BLaER1 treated with 17β-estradiol and CSF1 and Interleukin-3, amounts not matched to agents 10 nM and 100 nM (cell line): Measurements from ENCODE around the gene FOXO4.

Experiments used
- H3K27ac ChIP-seq, 11 experiments: shearing (Covaris generic); formaldehyde crosslinking; 2 replicates each; pipeline ENCODE4 v1.8.1; 2022
- H3K27me3 ChIP-seq, 11 experiments: shearing (Covaris generic); formaldehyde crosslinking; 2 replicates each; pipeline ENCODE4 v1.8.1; 2022
- H3K36me3 ChIP-seq, 11 experiments: shearing (Covaris generic); formaldehyde crosslinking; 2 replicates each; pipeline ENCODE4 v1.8.1; 2022
- H3K4me1 ChIP-seq, 10 experiments: shearing (Covaris generic); formaldehyde crosslinking; 2 replicates each; pipeline ENCODE4 v1.8.1; 2022
- H3K4me2 ChIP-seq, 11 experiments: shearing (Covaris generic); formaldehyde crosslinking; 2 replicates each; pipeline ENCODE4 v1.8.1; 2022
- H3K4me3 ChIP-seq, 10 experiments: shearing (Covaris generic); formaldehyde crosslinking; 2 replicates each; pipeline ENCODE4 v1.8.1; 2022
- H3K9ac ChIP-seq, 11 experiments: shearing (Covaris generic); formaldehyde crosslinking; 2 replicates each; pipeline ENCODE4 v1.8.1; 2022
- H3K9me3 ChIP-seq, 11 experiments: shearing (Covaris generic); formaldehyde crosslinking; replicated peaks in 1 of 11; 2 replicates each; pipeline ENCODE4 v1.8.1; 2022
- H4K20me1 ChIP-seq, 11 experiments: shearing (Covaris generic); formaldehyde crosslinking; 2 replicates each; pipeline ENCODE4 v1.8.1; 2022
- Cebpa-rat ChIP-seq, 11 experiments: shearing (Covaris generic); IDR thresholded peaks; 2 replicates each; pipeline ENCODE4 v1.8.1; 2022

FOXO4 gene

DNA sequence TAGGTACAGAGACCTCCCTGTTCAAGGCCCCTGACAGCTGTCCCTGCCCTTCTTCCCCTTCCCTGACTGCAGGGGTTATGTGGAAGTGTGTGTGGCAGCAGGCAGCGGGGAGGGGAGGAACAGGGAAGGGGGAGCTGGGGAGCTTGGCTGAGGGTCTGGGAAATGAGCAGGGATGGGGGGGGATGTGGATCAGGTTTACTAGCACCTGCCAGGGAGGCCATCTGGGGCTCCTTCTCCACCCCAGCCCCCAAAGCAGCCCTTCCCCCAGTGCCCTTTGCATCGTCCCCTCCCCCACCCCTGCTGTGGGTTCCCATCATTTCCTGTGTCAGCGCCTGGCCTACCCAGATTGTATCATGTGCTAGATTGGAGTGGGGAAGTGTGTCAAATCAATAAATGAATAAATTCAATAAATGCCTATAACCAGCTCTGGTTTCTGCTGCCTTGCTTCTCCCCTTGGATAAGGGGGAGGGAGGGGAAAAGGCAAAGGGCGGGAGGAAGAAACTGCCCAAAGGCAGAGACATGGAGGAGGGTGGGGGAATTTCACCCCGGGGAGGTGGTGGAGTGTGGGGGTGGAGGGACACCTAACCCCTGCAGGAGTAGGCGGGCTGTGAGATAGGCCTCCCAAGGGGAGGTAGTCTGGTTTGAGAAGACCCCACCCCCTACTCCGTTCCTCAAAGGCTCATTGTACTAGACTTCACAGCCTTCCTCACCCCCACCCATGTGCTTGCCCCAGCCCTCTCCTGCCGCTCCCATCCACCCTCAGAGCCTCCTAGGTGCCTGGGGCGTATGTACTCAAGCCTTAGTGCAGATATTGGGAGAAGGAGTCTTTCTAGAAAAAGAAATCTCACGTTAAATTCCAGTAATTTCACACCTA is 7.7 kb downstream of the FOXO4 start:
- H3K4me2 ChIP-seq, result peak overlapping the region; percentile 43 to 89 (median 81)
- H3K4me1 ChIP-seq, result peaks cover 68 to 90% (median 82%) of the 10 kb centered on the region in 10 experiments

DNA sequence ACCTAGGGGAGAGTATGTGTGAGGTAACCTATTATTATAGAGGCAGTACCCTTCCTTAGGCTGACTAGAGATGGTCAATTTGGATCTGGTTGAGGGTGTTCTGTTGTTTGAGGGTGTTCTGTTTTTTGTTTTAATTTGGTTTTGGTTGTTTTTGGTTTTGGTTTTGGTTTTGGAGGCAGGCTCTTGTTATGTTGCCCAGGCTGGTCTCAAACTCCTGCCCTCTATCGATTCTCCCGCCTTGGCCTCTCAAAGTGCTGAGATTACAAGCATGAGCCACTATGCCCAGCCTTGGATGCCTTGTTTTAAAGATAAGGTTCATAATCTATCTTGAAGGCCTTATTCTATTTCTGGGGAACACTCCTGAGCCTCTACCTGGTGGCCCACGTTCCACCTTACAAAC is 10.0 kb downstream of the FOXO4 start:
- Histone ChIP-seq H3K27ac (peak overlapping the region in 6 of 11 experiments; percentile 56 to 88 (median 85); a peak in 12 of 22 replicates), H3K4me2 (peak overlapping the region in 10 of 11 experiments; percentile 37 to 89 (median 80); a peak in 16 of 22 replicates), H3K27me3 (peaks cover 74 to 100% (median 96%) of the 10 kb centered on the region in 11 experiments), H3K9me3 (no peaks in the 10 kb centered on the region), H3K4me1 (peaks cover 87 to 100% (median 94%) of the 10 kb centered on the region in 10 experiments), H3K9ac (no peak overlapping the region), H3K4me3 (no peak overlapping the region), H4K20me1 (peaks cover 0 to 4% (median 0%) of the 10 kb centered on the region in 11 experiments; a peak in 1 of 22 replicates), H3K36me3 (no peaks in the 10 kb centered on the region)
- no peak for TF ChIP-seq Cebpa-rat (IDR thresholded peaks at IDR 0.05)

More for the DNA sequence above, 7.7 kb downstream of the FOXO4 start:
- Histone ChIP-seq H3K36me3 (no peaks in the 10 kb centered on the region), H3K9ac (peak overlapping the region; percentile 52 to 79 (median 72); a peak in 19 of 22 replicates), H3K27ac (peak overlapping the region; percentile 70 to 88 (median 85); a peak in 21 of 22 replicates), H3K4me3 (peak overlapping the region in 8 of 10 experiments; percentile 25 to 57 (median 49); a peak in 15 of 20 replicates), H3K27me3 (peaks cover 71 to 100% (median 95%) of the 10 kb centered on the region in 11 experiments), H3K9me3 (no peaks in the 10 kb centered on the region), H4K20me1 (peaks cover 0 to 11% (median 0%) of the 10 kb centered on the region in 11 experiments; a peak in 3 of 22 replicates)
- TF ChIP-seq Cebpa-rat (IDR thresholded peaks at IDR 0.05), result no peak

DNA sequence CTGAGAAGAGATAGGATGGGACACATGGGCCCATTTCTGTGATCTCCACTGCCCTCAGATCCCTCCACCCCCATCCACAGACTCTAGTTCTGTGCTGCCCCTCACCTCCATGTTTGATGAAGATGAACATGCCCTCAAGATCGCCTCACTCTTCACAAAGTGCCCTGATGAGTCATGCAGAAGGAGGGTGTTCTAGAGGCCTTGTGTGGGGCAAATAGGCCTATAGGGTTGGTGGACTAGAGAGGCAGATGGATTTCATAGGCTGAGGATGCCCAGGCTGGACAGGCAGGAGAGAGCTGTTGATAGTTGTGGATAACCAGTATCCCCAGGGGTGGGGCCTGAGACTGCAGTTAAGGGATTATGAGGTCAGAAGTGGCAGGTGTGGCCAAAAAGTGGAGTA is 10.8 kb downstream of the FOXO4 start, which contains the start of gene CXorf65:
Gene CXorf65, minus strand, starts transcription at position 314 of the 400 bp plus-strand sequence. Its CDS starts 184 bp downstream, at position 130.
- Histone ChIP-seq H3K4me1 (peaks cover 87 to 100% (median 95%) of the 10 kb centered on the region in 10 experiments), H3K4me3 (peak within 1 kb of the TSS in 2 of 10 experiments; percentile 51 to 59; a peak in 1 of 20 replicates), H3K27ac (peak within 1 kb of the TSS in 10 of 11 experiments; percentile 35 to 88 (median 85); a peak in 17 of 22 replicates), H3K27me3 (peaks cover 74 to 100% (median 96%) of the 10 kb centered on the region in 11 experiments), H3K9me3 (no peaks in the 10 kb centered on the region), H3K9ac (peak within 1 kb of the TSS in 9 of 11 experiments; percentile 3 to 76 (median 63); a peak in 15 of 22 replicates), H3K4me2 (peak within 1 kb of the TSS; percentile 49 to 89 (median 79)), H3K36me3 (no peaks in the 10 kb centered on the region), H4K20me1 (peaks cover 0 to 4% (median 0%) of the 10 kb centered on the region in 11 experiments; a peak in 1 of 22 replicates)
- no peak for TF ChIP-seq Cebpa-rat (IDR thresholded peaks at IDR 0.05)

DNA sequence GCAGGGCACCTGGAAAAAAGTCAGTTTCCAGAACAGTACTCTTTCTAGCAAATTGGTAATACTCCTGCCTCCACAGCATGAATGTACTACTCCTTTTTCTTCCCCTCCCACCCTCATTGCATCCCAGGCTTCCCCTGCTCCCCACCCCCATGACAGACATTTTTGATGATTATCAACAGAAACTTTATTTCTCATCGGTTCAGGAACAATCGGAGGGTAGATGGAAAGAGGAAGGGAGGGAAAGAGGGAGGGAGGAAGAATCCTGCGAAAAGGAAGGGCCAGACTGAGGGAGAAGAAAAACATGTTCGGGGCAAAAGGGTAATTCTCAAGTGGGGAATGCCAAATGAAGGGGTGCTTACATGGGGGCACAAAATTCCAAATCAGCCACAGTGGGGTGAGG is 11.6 kb downstream of the FOXO4 start:
- Histone ChIP-seq H3K4me1 (peaks cover 86 to 100% (median 94%) of the 10 kb centered on the region in 10 experiments), H3K4me3 (peak overlapping the region in 2 of 10 experiments; percentile 51 to 59; a peak in 1 of 20 replicates), H3K27ac (peak overlapping the region in 9 of 11 experiments; percentile 62 to 88 (median 85); a peak in 17 of 22 replicates), H3K4me2 (peak overlapping the region; percentile 49 to 89 (median 79)), H3K9ac (peak overlapping the region in 7 of 11 experiments; percentile 61 to 76 (median 68); a peak in 11 of 22 replicates), H4K20me1 (peaks cover 0 to 4% (median 0%) of the 10 kb centered on the region in 11 experiments; a peak in 1 of 22 replicates), H3K36me3 (no peaks in the 10 kb centered on the region), H3K9me3 (no peaks in the 10 kb centered on the region), H3K27me3 (peaks cover 74 to 100% (median 96%) of the 10 kb centered on the region in 11 experiments)
- TF ChIP-seq Cebpa-rat (IDR thresholded peaks at IDR 0.05), result no peak

- H3K27ac ChIP-seq, result peak overlapping the region in 10 of 11 experiments; percentile 35 to 88 (median 84); a peak in 19 of 22 replicates
- no peaks in the 10 kb centered on the region for H3K9me3 ChIP-seq
- peak overlapping the region in 9 of 10 experiments; percentile 39 to 59 (median 51); a peak in 18 of 20 replicates for H3K4me3 ChIP-seq
- H3K9ac ChIP-seq, result peak overlapping the region; percentile 21 to 76 (median 62); a peak in 18 of 22 replicates
- H3K4me2 ChIP-seq, result peak overlapping the region; percentile 49 to 84 (median 77)
- TF ChIP-seq Cebpa-rat (IDR thresholded peaks at IDR 0.05), result no peak
- peaks cover 86 to 100% (median 94%) of the 10 kb centered on the region in 10 experiments for H3K4me1 ChIP-seq
- peaks cover 0 to 4% (median 0%) of the 10 kb centered on the region in 11 experiments; a peak in 1 of 22 replicates for H4K20me1 ChIP-seq
- H3K27me3 ChIP-seq, result peaks cover 74 to 100% (median 96%) of the 10 kb centered on the region in 11 experiments
- H3K36me3 ChIP-seq, result no peaks in the 10 kb centered on the region
Observed at GRCh38 chrX:71107762-71108360, 12.2 kb downstream of the FOXO4 start.

DNA sequence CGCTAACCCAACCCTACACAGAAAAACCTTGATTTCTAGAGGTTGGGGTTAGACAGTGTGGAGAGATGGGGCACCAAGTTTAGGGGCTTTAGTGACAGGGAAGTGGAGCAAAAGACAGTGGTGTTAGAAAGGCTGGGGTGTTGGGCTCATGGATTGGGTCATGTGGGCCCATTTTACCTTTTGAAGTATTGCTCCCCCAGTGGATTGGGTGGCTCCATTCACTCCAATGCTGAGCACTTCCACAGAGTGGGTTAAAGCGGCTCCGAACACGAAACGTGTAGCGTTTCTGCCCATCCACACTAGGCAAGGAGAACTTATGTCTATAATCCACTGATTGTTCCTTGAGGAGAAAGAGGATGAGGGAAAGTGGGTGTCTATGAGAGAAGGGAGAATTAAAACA is 13.4 kb downstream of the FOXO4 start:
- peaks cover 80 to 100% (median 96%) of the 10 kb centered on the region in 11 experiments for H3K27me3 ChIP-seq
- H3K4me2 ChIP-seq, result peak overlapping the region; percentile 49 to 84 (median 77)
- peak overlapping the region in 9 of 10 experiments; percentile 39 to 59 (median 51); a peak in 17 of 20 replicates for H3K4me3 ChIP-seq
- no peaks in the 10 kb centered on the region for H3K9me3 ChIP-seq
- peak overlapping the region in 9 of 11 experiments; percentile 62 to 88 (median 85); a peak in 18 of 22 replicates for H3K27ac ChIP-seq
- peaks cover 0 to 4% (median 0%) of the 10 kb centered on the region in 11 experiments; a peak in 1 of 22 replicates for H4K20me1 ChIP-seq
- no peaks in the 10 kb centered on the region for H3K36me3 ChIP-seq
- peaks cover 84 to 95% (median 89%) of the 10 kb centered on the region in 10 experiments for H3K4me1 ChIP-seq
- H3K9ac ChIP-seq, result peak overlapping the region in 9 of 11 experiments; percentile 40 to 76 (median 63); a peak in 15 of 22 replicates
- TF ChIP-seq Cebpa-rat (IDR thresholded peaks at IDR 0.05), result no peak

- TF ChIP-seq Cebpa-rat (IDR thresholded peaks at IDR 0.05), result no peak
- H3K36me3 ChIP-seq, result no peaks in the 10 kb centered on the region
- peak within 1 kb of the TSS; percentile 61 to 77 (median 70); a peak in 21 of 22 replicates for H3K9ac ChIP-seq
- peaks cover 76 to 100% (median 94%) of the 10 kb centered on the region in 11 experiments for H3K27me3 ChIP-seq
- peak within 1 kb of the TSS; percentile 69 to 88 (median 84) for H3K27ac ChIP-seq
- H3K4me2 ChIP-seq, result peak within 1 kb of the TSS; percentile 49 to 84 (median 77)
- H3K4me1 ChIP-seq, result peaks cover 63 to 72% (median 69%) of the 10 kb centered on the region in 10 experiments
- peak within 1 kb of the TSS; percentile 4 to 68 (median 56) for H3K4me3 ChIP-seq
- peaks cover 0 to 4% (median 0%) of the 10 kb centered on the region in 11 experiments; a peak in 1 of 22 replicates for H4K20me1 ChIP-seq
- no peaks in the 10 kb centered on the region for H3K9me3 ChIP-seq
Observed at GRCh38 chrX:71111141-71111843, 15.6 kb downstream of the FOXO4 start, which contains the start of gene IL2RG. IL2RG (minus strand) TSS chrX:71111577; CDS start chrX:71111539, 38 bp downstream.
